ENCODE data around the gene AFDN. TPM values are rescaled to one million over a fixed set of nuclear protein-coding genes. Genes with fewer than 3 reads are reported as not detected.

AFDN gene
- total RNA-seq, 2 experiments from 2014 or later = 29.9 to 37.7 TPM

GRCh38 chr6:167799033-167799821 lies 27.5 kb upstream of the AFDN start:
- no peak overlapping the region for H3K27ac Mint-ChIP-seq
- ATAC-seq (ENCODE audit: low read depth) (no peak), DNase-seq (no peak)
- H3K27me3 Mint-ChIP-seq = peaks cover 55% of the 10 kb centered on the region
- no peaks in the 10 kb centered on the region for H3K9me3 Mint-ChIP-seq
- H3K4me1 Mint-ChIP-seq = peaks cover 8% of the 10 kb centered on the region
- H3K36me3 Mint-ChIP-seq = no peaks in the 10 kb centered on the region
- POLR2A ChIA-PET = no interaction called here
- H3K4me3 Mint-ChIP-seq = no peak overlapping the region

- H3K36me3 Mint-ChIP-seq = no peaks in the 10 kb centered on the region
- no peaks in the 10 kb centered on the region for H3K9me3 Mint-ChIP-seq
- peaks cover 51% of the 10 kb centered on the region for H3K27me3 Mint-ChIP-seq
- POLR2A ChIA-PET = no interaction called here
- peaks cover 4% of the 10 kb centered on the region for H3K4me1 Mint-ChIP-seq
- ATAC-seq (ENCODE audit: low read depth) = no peak
- H3K27ac Mint-ChIP-seq = no peak overlapping the region
- no peak for DNase-seq
- H3K4me3 Mint-ChIP-seq = no peak overlapping the region
These were observed 26.2 kb upstream of the AFDN start for GRCh38 chr6:167800549-167800948.

GRCh38 chr6:167801263-167801662 lies 25.4 kb upstream of the AFDN start:
- no peak for ATAC-seq (ENCODE audit: low read depth)
- no peaks in the 10 kb centered on the region for H3K9me3 Mint-ChIP-seq
- POLR2A ChIA-PET = no interaction called here
- H3K27me3 Mint-ChIP-seq = peaks cover 49% of the 10 kb centered on the region
- no peak overlapping the region for H3K27ac Mint-ChIP-seq
- DNase-seq = no peak
- H3K4me1 Mint-ChIP-seq = peaks cover 3% of the 10 kb centered on the region
- H3K36me3 Mint-ChIP-seq = no peaks in the 10 kb centered on the region
- H3K4me3 Mint-ChIP-seq = no peak overlapping the region

GRCh38 chr6:167802339-167802738 lies 24.4 kb upstream of the AFDN start:
- H3K4me1 Mint-ChIP-seq = no peaks in the 10 kb centered on the region
- H3K4me3 Mint-ChIP-seq = no peak overlapping the region
- no peak for ATAC-seq (ENCODE audit: low read depth)
- H3K36me3 Mint-ChIP-seq = no peaks in the 10 kb centered on the region
- no peaks in the 10 kb centered on the region for H3K9me3 Mint-ChIP-seq
- POLR2A ChIA-PET = no interaction called here
- H3K27ac Mint-ChIP-seq = no peak overlapping the region
- H3K27me3 Mint-ChIP-seq = peaks cover 44% of the 10 kb centered on the region
- no peak for DNase-seq

GRCh38 chr6:167803816-167804215 lies 22.9 kb upstream of the AFDN start:
- ATAC-seq (ENCODE audit: low read depth) (no peak), DNase-seq (no peak)
- no peaks in the 10 kb centered on the region for H3K9me3 Mint-ChIP-seq
- H3K4me1 Mint-ChIP-seq = no peaks in the 10 kb centered on the region
- POLR2A ChIA-PET = no interaction called here
- H3K27ac Mint-ChIP-seq = no peak overlapping the region
- no peaks in the 10 kb centered on the region for H3K36me3 Mint-ChIP-seq
- H3K4me3 Mint-ChIP-seq = no peak overlapping the region
- H3K27me3 Mint-ChIP-seq = peaks cover 38% of the 10 kb centered on the region

- H3K36me3 Mint-ChIP-seq = no peaks in the 10 kb centered on the region
- POLR2A ChIA-PET = no interaction called here
- no peaks in the 10 kb centered on the region for H3K4me1 Mint-ChIP-seq
- DNase-seq (no peak), ATAC-seq (ENCODE audit: low read depth) (no peak)
- H3K27me3 Mint-ChIP-seq = peaks cover 40% of the 10 kb centered on the region
- no peaks in the 10 kb centered on the region for H3K9me3 Mint-ChIP-seq
- no peak overlapping the region for H3K27ac Mint-ChIP-seq
- no peak overlapping the region for H3K4me3 Mint-ChIP-seq
These were observed 22.3 kb upstream of the AFDN start for GRCh38 chr6:167804281-167805013.

- Mint-ChIP-seq H3K36me3 (no peaks in the 10 kb centered on the region), H3K27me3 (peaks cover 48% of the 10 kb centered on the region), H3K4me3 (no peak overlapping the region), H3K27ac (no peak overlapping the region), H3K4me1 (no peaks in the 10 kb centered on the region), H3K9me3 (no peaks in the 10 kb centered on the region)
- ATAC-seq (ENCODE audit: low read depth) = no peak
- DNase-seq = no peak
- POLR2A ChIA-PET = no interaction called here
These were observed 21.2 kb upstream of the AFDN start for GRCh38 chr6:167805349-167806060.

GRCh38 chr6:167806061-167806700 lies 20.5 kb upstream of the AFDN start:
- no peak for ATAC-seq (ENCODE audit: low read depth)
- Mint-ChIP-seq H3K9me3 (no peaks in the 10 kb centered on the region), H3K27me3 (peaks cover 48% of the 10 kb centered on the region), H3K36me3 (no peaks in the 10 kb centered on the region), H3K27ac (no peak overlapping the region), H3K4me1 (no peaks in the 10 kb centered on the region), H3K4me3 (no peak overlapping the region)
- POLR2A ChIA-PET = no interaction called here
- DNase-seq = no peak

- POLR2A ChIA-PET = no interaction called here
- no peaks in the 10 kb centered on the region for H3K9me3 Mint-ChIP-seq
- DNase-seq (no peak), ATAC-seq (ENCODE audit: low read depth) (no peak)
- H3K36me3 Mint-ChIP-seq = no peaks in the 10 kb centered on the region
- H3K27ac Mint-ChIP-seq = no peak overlapping the region
- no peak overlapping the region for H3K4me3 Mint-ChIP-seq
- peaks cover 49% of the 10 kb centered on the region for H3K27me3 Mint-ChIP-seq
- H3K4me1 Mint-ChIP-seq = no peaks in the 10 kb centered on the region
These were observed 19.5 kb upstream of the AFDN start for GRCh38 chr6:167807200-167807599.

- Mint-ChIP-seq H3K9me3 (no peaks in the 10 kb centered on the region), H3K27me3 (peaks cover 45% of the 10 kb centered on the region), H3K36me3 (no peaks in the 10 kb centered on the region), H3K4me3 (no peak overlapping the region), H3K4me1 (no peaks in the 10 kb centered on the region), H3K27ac (no peak overlapping the region)
- ATAC-seq (ENCODE audit: low read depth) = no peak
- POLR2A ChIA-PET = no interaction called here
- no peak for DNase-seq
These were observed 19.0 kb upstream of the AFDN start for GRCh38 chr6:167807756-167808155.

GRCh38 chr6:167811040-167811439 lies 15.7 kb upstream of the AFDN start:
- Mint-ChIP-seq H3K27me3 (peaks cover 44% of the 10 kb centered on the region), H3K36me3 (no peaks in the 10 kb centered on the region), H3K4me1 (no peaks in the 10 kb centered on the region), H3K4me3 (no peak overlapping the region), H3K27ac (no peak overlapping the region), H3K9me3 (no peaks in the 10 kb centered on the region)
- DNase-seq (no peak), ATAC-seq (ENCODE audit: low read depth) (no peak)
- POLR2A ChIA-PET = no interaction called here

GRCh38 chr6:167811442-167812087 lies 15.1 kb upstream of the AFDN start:
- Mint-ChIP-seq H3K27me3 (peaks cover 47% of the 10 kb centered on the region), H3K27ac (no peak overlapping the region), H3K4me3 (no peak overlapping the region), H3K36me3 (no peaks in the 10 kb centered on the region), H3K9me3 (no peaks in the 10 kb centered on the region), H3K4me1 (no peaks in the 10 kb centered on the region)
- DNase-seq (no peak), ATAC-seq (ENCODE audit: low read depth) (no peak)
- POLR2A ChIA-PET = no interaction called here

- POLR2A ChIA-PET = no interaction called here
- ATAC-seq (ENCODE audit: low read depth) (no peak), DNase-seq (no peak)
- Mint-ChIP-seq H3K9me3 (no peaks in the 10 kb centered on the region), H3K27me3 (peaks cover 49% of the 10 kb centered on the region), H3K4me1 (no peaks in the 10 kb centered on the region), H3K36me3 (no peaks in the 10 kb centered on the region), H3K4me3 (no peak overlapping the region), H3K27ac (no peak overlapping the region)
These were observed 14.6 kb upstream of the AFDN start for GRCh38 chr6:167812088-167812487.
